ENCODE measurements around the gene URAD.

The URAD gene

DNA sequence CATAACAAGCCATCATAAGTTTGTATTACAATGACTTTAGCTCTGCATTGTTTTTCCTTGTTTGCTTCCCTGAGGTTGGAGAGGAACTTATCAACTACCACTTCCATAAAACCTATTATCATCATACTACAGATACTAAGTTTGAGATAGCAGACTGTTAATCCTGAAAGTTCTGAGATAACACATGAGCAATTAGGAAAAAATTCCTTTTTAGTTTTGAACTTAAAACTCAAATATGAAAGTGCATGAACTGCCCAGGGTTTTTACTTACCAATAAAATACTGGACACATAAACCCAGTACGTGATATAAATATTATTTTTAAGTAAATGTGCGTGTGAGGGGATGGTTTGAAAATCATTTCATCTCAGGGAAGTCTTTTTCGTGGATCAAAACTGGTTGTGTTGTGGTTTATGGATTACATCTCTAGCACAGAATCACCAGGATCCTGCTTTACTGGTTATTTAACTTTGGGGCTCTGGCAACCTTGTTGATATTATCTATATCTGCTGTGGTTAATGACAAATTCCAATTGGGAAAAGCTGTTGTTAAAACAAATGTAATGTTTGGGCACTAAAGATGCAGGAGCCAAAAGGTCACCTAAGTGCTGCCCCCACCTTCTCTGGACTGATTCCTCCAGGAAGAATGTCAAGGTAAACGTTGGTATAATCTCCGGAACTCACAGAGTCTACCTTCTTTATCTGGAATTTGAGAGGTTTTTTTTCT is 31.8 kb downstream of the URAD start:
- no peak for DNase-seq (ENCODE audit: low read depth in 2 of 2)

DNA sequence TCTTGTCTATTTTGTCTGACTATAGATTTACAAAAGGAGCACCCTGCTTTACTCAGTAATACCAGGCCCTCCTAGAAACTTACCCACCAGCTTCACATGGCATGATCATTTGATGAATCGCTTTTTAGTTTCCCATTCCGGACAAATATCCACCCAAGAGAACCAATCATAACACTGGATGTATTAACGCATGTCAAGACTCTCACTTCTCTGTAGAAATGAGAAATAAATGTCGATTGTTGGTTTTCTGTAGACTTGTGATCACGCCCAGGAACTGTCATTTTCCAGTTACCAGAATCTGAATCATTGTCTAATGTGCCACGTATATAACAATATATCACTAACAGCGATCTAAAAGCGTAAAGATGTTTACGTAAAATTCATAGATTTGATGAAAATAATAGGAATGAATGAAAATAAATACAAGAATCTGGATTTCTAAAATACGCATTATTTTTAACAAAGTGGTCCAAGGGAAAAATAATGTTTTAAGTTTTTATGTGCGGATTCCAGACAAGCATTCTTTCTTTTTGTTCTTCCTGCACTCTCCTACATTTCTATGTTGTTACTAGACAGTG is 33.4 kb downstream of the URAD start:
- no peak for DNase-seq (ENCODE audit: low read depth in 2 of 2)

DNA sequence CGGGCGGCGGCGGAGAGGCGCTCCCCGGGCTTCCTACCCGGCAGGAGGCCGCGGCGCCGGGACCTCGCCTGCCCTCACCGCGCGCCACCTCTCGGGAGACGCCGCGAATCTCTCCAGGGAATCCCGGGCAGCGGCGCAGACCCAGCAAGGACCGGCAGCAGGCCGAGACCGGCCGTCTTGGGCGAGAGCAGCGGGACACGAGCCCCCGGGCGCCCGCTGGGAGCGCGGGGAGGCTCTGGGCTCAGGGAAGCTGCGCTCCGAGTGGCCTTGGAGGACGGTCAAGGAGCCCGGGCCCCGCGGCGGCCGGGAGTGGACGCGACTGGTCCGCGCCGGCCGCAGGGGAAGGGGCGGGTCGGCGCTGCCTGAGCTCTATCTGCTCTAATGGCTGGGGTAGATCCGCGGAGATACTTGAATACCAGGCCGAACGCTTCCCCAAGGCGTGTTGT is 34.1 kb downstream of the URAD start:
- DNase-seq (ENCODE audit: low read depth in 2 of 2) = no peak

DNA sequence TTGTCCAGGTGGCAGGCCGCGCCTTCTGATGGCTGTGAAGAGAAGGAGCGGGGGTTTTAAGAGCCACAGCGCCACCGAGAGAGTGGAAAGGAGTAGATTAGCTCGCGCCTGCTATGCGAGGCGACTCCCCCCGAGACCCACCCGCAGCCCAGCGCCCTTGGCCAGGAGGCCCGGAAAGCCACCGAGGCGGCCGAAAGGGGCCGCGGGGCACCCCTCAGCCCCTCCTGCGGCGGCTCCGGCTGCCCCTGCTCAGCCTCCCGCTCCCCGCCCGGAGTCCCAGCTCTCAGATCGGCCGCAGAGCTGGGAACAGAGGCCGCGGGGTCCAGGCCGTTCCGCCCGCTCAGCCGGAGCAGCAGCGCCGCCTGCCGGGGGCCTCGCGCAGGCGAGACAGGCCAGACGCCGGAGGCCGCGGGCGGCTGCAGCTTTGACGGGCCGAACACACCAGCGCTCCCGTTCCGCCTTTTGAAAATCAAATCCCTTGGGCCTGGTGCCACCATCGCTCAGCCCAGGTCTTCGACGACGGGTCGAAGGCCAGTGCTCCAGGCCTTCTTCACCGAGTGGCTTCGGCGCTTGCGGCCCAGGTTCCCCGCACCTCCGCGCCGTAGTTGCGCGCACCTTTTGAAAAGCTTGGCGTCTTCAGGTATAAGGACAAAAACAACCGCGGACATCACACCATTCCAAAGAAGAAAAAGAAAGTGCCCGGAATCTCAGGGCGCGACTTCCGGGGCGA is 34.7 kb downstream of the URAD start:
- DNase-seq (ENCODE audit: low read depth in 2 of 2) = peak; percentile 40 to 63

DNA sequence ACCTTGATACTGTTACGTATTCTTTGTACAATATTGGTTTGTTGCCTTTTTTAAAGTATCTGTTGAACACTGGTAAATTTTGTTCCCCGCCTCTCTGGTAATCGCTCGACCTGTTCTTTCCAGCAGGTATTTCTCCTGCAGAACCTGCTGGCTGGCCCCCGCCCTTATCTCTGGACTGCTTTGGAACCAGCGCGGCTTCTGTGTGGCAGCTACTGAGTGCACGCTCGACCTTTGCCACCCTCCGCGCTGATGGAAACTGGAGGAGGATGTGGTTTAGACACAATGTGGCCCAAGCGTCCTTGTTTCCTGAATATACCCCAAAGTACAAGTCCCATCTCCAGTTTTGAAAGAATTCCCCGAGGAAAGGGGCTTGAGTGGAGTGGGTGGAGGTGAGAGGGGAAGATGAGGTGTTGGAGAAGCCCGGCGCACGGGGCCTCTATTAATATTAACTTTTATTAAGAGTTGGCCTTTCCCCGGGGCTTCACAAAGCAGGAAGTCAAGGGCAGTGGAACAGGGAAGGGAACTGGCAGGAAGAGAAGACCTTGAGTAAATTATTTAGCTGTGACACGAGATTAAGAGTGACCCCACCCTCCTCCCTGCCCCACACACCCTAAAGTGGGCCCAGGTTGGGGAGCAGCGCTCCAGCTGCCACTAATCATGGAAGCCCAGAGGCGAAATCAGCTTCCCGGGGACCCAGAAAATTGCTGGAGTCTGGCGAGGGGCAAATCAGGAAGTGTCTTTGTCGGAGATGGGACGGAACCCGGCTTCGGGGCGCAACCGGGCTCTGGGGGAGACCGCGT is 35.4 kb downstream of the URAD start:
- DNase-seq (ENCODE audit: low read depth in 2 of 2) = no peak

DNA sequence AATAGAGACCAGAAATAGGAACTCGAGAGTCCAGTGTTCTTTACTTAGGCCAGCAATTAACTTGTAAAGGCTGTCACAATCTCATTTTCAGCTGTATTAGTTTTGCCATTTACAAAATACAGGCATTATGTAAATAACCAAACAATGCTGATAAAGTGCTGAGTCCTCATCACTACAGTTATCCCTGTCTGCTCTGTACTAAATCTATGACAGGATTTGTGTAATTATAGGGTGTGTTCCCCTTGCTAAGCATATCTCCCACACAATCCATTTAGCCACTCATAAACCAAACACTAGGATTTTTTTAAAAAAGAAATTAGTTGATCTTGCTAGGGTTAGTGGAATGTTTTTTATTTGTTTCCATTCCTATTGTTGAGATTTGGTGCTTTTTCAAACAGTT is 45.5 kb downstream of the URAD start:
- DNase-seq (ENCODE audit: low read depth in 2 of 2) = no peak

DNA sequence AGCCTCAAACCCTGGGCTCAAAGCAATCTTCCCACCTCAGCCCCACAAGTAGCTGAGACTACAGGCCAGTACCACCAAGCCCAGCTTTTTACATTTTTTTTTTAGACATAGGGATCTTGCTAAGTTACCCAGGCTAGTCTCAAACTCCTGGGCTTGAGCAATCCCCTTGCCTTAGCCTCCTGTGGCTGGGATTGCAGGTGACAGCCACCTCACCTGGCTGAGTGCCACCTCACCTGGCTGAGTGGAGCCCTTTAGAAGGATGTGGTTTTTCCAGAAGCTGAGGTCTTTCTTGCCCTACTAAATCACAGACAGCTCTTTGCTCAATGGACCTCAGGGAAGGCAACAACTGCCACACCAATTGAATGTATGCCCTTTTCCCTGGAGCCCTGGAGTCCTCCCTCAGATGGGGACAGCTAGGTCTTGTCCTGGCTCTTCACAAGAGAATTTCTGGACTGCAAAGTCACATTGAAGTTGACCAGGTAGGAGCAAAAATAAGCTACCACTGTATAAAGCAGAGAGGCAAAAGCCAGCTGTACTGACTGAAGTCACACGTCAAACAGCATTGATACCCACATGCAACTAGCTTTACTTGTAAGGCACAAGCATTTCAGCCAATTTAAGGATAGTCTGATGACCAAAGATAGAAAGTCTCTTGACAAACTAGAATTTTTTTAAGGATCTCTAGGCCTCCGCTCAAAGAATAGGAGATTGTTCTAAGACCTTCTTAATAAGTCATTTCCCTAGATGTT is 54.7 kb downstream of the URAD start:
- no peak for DNase-seq (ENCODE audit: low read depth in 2 of 2)

DNA sequence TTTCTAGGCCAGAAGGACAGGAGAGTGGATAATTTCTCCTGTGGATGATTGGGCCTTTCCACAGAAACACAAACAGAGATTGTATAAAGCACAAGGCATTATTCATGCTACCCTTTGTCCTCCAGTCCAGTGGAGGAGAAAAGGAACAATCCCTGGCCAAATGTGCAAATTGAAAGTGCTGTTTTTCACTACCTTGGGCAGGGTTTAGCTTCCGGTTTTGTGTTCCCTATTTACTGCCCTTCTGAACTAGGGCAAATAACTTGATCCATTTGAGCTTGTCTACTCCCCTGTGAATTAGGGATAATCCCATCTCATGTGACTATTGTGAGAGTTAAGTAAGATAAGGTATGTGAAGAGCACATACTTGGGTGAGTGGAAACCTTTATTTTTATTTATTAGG is 55.4 kb downstream of the URAD start:
- DNase-seq (ENCODE audit: low read depth in 2 of 2) = no peak

DNA sequence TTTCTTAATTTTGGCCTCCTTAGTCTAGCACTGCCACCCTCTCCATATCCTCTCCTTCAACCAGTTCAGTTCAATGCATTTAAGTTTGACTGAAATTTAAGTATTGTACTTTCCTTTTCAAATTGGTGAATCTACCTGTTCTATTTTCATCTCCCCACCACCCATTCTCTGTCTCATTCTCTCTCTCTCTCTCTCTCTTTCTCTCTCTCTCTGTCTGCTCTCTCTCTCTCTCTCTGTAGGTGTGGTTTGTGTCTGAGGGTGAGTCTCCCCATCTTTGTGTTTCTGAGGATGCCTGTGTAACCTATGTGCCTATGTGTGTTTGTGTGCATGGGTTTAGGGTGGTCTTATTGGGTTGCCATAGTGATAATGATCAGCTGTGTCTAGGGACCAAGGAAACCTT is 58.6 kb downstream of the URAD start:
- no peak for DNase-seq (ENCODE audit: low read depth in 2 of 2)

DNA sequence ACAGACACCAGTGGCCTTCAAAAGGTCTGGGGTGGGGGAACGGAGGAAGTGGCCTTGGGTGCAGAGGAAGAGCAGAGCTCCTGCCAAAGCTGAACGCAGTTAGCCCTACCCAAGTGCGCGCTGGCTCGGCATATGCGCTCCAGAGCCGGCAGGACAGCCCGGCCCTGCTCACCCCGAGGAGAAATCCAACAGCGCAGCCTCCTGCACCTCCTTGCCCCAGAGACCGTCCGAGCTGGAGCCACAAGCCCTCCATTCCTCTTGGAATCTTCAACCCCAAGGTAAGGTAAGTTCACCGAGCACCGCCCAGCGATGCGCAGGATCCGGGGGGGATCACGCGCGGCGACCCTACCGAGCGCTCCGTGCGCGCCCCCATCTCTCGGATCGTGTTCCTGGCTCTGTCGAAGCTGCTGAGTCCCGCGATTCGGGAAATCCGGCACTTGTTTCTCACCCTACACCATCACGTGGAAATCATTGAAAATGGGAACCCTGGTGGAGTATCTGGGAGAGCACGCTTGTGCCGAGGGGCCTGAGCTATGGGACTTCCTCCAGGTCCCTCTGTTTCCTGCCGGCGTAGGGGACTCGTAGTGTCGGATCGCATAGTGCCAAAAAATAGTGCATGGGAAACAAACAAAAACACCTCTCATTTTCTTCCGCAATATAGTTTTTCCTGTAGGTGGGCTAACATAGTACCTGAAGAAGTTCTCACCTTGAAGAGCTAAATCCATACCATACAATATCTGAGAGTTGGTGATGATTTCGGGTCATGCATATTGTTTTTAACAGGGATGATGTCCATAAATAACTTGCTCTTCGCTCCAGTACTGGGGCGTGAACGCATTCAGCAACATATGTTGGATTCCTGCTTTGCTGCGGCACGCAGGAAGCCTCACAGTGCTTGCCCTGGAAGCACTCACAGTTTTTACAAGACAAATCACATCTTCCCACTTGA is 59.4 kb downstream of the URAD start:
- no peak for DNase-seq (ENCODE audit: low read depth in 2 of 2)

DNA sequence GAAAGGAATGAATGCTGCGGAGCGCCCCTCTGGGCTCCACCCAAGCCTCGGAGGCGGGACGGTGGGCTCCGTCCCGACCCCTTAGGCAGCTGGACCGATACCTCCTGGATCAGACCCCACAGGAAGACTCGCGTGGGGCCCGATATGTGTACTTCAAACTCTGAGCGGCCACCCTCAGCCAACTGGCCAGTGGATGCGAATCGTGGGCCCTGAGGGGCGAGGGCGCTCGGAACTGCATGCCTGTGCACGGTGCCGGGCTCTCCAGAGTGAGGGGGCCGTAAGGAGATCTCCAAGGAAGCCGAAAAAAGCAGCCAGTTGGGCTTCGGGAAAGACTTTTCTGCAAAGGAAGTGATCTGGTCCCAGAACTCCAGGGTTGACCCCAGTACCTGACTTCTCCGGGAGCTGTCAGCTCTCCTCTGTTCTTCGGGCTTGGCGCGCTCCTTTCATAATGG is 60.1 kb downstream of the URAD start:
- DNase-seq (ENCODE audit: low read depth in 2 of 2) = no peak
